GM12873 (cell line): Measurements from ENCODE around the gene FAM222A.

Experiments used
- TF ChIP-seq, protein P1 (sequence below): IDR thresholded peaks from 2 replicates; pipeline ENCODE4 v1.5.1; 2012; ENCODE audit warnings: low read depth, mild to moderate bottlenecking, moderate library complexity, low read length, control low read depth; ENCODE audit not compliant: insufficient read depth; ENCODE audit errors: missing control alignments

FAM222A gene

DNA sequence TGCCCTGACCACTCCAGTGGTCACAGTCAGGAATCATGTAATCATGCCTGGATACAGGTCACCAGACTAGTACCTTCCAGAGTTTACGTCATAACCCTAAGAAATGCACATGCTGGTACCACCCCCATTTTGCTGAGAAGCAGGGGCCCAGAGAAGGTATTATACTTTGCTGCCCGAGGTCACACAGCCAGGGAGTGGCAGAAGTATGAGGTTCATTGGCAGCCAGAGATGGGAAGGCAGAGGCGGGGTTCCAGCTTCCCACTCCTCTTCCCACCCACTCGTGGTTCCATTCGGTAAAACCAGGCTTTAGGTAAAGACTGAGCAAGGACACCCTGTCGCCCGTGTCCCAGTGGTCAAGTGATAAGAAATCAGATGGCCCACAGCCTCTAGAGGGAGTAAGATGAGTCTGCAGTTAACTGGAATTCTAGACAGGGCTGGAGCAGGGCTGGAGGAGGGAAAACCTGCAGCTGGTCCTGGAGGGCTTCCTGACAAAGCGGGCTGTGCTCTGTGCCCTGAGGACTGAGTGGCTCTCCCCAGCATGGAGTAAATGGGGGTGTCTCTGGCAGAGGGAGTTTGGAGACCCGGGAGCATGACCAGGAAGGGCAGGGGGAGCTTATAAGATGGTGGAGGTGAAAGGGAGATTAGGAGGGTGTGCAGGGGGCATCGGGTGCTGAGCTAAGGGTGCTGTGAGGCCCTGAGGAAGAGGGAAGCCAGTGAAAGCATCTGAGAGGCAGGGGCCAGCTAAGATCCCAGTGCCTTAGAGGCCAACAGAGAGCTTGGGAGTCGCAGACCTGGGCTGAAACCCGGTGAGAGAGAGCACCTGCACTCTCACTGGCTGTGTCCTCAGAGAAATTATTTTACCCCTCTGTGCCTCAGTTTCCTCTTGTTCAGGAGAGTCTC, 5.7 kb downstream of the FAM222A start:
- TF ChIP-seq, protein P1, sequence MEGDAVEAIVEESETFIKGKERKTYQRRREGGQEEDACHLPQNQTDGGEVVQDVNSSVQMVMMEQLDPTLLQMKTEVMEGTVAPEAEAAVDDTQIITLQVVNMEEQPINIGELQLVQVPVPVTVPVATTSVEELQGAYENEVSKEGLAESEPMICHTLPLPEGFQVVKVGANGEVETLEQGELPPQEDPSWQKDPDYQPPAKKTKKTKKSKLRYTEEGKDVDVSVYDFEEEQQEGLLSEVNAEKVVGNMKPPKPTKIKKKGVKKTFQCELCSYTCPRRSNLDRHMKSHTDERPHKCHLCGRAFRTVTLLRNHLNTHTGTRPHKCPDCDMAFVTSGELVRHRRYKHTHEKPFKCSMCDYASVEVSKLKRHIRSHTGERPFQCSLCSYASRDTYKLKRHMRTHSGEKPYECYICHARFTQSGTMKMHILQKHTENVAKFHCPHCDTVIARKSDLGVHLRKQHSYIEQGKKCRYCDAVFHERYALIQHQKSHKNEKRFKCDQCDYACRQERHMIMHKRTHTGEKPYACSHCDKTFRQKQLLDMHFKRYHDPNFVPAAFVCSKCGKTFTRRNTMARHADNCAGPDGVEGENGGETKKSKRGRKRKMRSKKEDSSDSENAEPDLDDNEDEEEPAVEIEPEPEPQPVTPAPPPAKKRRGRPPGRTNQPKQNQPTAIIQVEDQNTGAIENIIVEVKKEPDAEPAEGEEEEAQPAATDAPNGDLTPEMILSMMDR: no peak

DNA sequence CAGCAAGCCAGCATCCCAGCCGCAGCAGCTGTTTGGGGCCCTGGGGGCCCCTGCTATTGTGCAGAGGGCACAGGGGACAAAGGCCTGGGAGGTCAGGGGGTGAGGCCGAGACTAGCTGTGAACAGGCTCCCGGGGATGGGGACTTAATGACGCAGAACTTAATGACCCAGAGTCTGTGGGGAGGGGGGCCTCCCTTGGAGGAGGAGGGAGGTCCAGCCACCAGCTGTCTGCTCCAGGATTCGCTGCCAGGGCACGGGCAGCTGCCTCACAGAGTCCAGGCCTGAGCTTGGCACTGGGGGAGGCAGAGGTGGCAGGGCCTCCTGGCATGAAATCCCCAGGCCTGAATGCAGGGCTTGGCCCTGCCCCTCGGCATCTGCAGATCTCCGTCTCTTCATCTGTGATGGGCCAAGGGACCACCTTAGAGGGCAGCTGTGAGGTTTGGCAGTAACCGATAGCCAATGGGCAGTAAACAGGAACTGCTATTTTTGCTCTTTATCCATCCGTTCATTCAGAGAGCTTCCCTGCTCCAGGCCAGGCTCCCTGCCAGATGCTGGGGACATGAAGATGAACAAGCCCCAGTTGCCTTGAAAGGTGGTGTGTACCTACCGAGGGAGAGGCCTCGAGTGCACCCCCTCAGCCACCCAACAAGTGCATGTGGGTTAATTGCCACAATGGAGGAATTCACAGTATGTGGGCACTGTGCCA, 6.7 kb downstream of the FAM222A start:
- TF ChIP-seq, protein P1: no peak

DNA sequence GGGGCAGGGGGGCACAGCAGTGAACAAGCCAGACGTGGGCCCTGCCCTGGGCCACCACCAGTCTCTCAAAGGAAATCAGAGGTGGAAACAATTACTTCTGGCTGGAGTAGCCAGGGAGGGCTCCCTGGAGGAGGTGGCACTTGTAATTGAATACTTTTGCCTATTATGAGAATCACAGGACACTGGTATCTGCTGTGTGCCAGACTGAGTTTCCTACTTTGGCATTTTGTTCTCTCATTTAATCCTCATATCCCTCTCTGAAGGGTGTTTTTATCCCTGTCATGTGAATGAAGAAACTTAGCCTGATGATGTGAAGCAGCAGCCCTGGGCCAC, 7.2 kb downstream of the FAM222A start:
- TF ChIP-seq, protein P1: no peak

DNA sequence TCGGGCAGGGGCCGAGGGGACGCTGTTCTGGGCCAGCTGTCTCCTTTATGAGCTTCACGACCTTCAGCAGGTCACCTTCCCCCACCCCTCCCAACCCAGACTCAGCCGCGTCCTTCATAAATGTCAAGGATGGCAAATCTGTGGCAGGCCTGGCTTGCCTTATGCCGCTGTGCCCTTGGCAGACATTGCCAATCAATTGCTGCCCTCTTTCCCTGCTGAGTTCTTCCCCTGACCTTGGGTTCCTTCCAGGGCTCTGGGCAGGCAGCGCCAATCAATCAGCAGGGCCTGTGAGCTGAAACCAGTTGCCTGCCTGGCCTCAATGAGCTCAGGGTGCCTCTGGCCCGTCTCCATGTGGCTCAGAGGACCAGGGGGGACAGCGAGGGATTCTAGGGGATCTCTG, 7.7 kb downstream of the FAM222A start:
- TF ChIP-seq, protein P1: no peak

DNA sequence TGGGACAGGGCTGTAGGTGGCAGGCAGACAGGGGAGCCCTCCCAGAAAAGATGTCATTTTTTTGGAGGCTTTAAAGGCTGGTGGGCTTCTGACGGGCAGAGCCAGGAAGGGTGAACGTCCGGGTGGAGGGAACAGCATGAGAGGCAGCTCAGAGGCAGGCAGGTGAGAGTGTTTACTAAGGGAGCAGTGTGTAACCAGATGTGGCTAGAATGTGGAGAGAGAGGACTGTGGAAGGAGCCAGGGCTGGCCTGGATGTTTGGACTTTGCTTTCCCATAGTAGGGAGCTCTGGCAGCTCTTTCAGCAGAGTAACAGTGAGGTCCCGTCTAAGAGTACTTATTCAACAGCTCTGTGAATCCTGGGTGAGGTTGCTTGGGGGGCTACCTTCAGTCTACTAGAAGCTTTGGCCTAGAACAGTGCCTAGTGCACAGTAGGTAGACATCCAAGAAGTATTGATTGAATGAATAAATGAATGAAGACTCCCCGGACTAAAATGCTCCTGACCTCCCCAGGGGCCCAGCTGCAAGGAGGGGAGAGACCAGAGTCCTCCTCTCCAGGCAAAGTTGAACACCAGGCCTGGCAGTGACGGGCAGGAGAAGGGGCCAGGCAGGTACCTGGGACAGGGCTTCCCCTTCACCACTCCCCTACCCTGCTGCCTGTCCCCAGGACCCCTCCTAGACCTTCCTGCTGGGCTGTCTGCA, 8.5 kb downstream of the FAM222A start:
- TF ChIP-seq, protein P1: no peak

DNA sequence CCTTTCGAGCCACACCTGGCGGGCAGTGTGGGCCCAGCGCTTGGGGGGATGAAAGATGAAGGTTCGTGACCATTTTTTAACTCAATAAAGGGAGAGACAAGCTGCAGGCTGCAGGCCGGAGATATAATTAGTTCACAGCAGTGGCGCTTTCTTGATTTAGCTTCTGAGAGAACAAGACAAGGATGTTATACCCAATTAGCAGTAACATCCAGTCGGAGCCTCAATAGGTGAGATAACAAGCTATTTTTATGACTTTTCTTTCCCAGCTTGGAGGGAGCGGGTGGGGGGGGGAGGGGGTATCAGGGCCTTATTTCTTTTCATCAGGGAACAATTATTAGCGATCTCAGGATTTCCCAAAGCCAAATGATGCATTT, 9.1 kb downstream of the FAM222A start:
- TF ChIP-seq, protein P1: no peak

DNA sequence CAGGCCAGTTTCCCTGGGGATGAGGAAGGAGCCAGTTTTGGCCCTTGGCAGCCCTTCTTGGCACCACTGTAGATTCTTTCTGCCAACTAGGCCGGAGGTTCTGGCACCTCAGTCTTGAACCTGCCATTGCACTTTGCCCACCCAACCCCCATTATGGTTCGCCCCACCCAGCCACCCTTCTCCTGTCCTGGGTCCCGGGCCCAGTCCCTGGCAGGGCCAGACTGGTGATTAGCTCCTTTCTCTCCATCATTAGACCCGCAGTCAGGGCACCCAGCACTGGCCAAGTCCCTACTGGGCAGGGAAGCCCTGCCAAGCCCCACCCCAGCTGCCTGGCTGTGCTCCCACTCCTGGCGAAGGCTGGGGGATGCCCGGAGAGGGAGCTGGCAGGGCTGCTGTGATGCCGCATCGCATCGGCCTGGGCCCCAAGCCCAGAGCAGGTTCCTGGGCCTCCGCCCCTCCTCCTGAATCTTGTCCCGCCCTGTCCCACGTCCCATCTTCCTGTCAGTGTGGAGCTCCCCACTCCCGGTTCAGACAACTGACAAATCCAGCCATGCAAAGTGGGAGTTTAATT, 9.8 kb downstream of the FAM222A start:
- TF ChIP-seq, protein P1: no peak
